Endothelial cell of umbilical vein (primary cell): ENCODE measurements around the gene AUTS2. TPM values are rescaled to one million over a fixed set of nuclear protein-coding genes. Genes with fewer than 3 reads are reported as not detected.

Experiments used
- BruUV-seq: library from RNA; stranded (reverse); fragments of 400-500 nt; replicated peaks from 2 replicates; lab custom pipeline; 2021; lab: Mats Ljungman, UMichigan
- CTCF ChIA-PET: fragments of 300-600, 350-600 bp; sonication (Branson Sonifier 250); formaldehyde crosslinking; loops from one replicate; lab custom pipeline; 2021; ENCODE audit warnings: antibody characterized with exemption, inconsistent platforms; lab: Charles Lee
- POLR2A ChIA-PET: fragments of 300-600, 350-600 bp; sonication (Branson Sonifier 250); formaldehyde crosslinking; loops from one replicate; lab custom pipeline; 2021; ENCODE audit warnings: antibody characterized with exemption, inconsistent platforms; lab: Charles Lee
- DNase-seq: peaks from one replicate; pipeline ENCODE4 v3.0.0-alpha.2; 2011; ENCODE audit warnings: low read depth, low spot score
- FAIRE-seq: peaks from 2 replicates; lab custom pipeline; 2011; peaks lifted over from hg19 to GRCh38; lab: Jason Lieb, UNC
- H2AFZ ChIP-seq: 2 replicates; pipeline ENCODE4 v1.6.0; 2012; ENCODE audit warnings: low read depth, low read length, control low read depth, inconsistent platforms
- H3K27ac ChIP-seq: 2 replicates; pipeline ENCODE4 v1.5.1; 2011; ENCODE audit warnings: low read depth, mild to moderate bottlenecking, control low read depth, low read length, moderate library complexity; ENCODE audit not compliant: insufficient read depth
- H3K27me3 ChIP-seq, 2 experiments: 2 replicates each; pipeline versions ENCODE4 v1.6.0 to v1.6.1; 2011; ENCODE audit warnings: low read length in 2 of 2, mixed read lengths in 1 of 2; ENCODE audit not compliant: control insufficient read depth in 2 of 2, insufficient read depth in 2 of 2
- H3K36me3 ChIP-seq, 2 experiments: 2 replicates in 1 of 2; 3 replicates in 1 of 2; pipeline ENCODE4 v1.5.1; 2011; ENCODE audit warnings: low read length in 2 of 2, mild to moderate bottlenecking in 1 of 2, moderate library complexity in 1 of 2; ENCODE audit not compliant: control insufficient read depth in 2 of 2, insufficient read depth in 2 of 2; ENCODE audit errors: extremely low read depth in 1 of 2
- H3K4me1 ChIP-seq: 3 replicates; pipeline ENCODE4 v1.5.1; 2011; ENCODE audit warnings: mild to moderate bottlenecking, low read length; ENCODE audit not compliant: control insufficient read depth, insufficient read depth; ENCODE audit errors: extremely low read depth
- H3K4me2 ChIP-seq: 2 replicates; pipeline ENCODE4 v1.6.1; 2011; ENCODE audit warnings: low read length, control low read depth, mixed read lengths; ENCODE audit not compliant: insufficient read depth
- H3K4me3 ChIP-seq, 3 experiments: fragments of 200-600 bp in 1 of 3; sonication (generic), shearing (Covaris generic) in 1 of 3; replicated peaks in 1 of 3; 2 replicates each; pipeline ENCODE4 v1.5.1; 2011 to 2016; ENCODE audit warnings: control low read depth in 3 of 3, low read length in 3 of 3, mild to moderate bottlenecking in 2 of 3, inconsistent platforms in 1 of 3, low read depth in 1 of 3, moderate library complexity in 1 of 3; ENCODE audit not compliant: insufficient read depth in 1 of 3
- H3K79me2 ChIP-seq: 2 replicates; pipeline ENCODE4 v1.6.0; 2012; ENCODE audit warnings: low read length, inconsistent platforms; ENCODE audit not compliant: control insufficient read depth, insufficient read depth
- H3K9ac ChIP-seq: replicated peaks from 2 replicates; pipeline ENCODE3; 2011; ENCODE audit warnings: low read length, control low read depth; ENCODE audit not compliant: insufficient read depth; ENCODE audit errors: extremely low read depth
- H3K9me1 ChIP-seq: replicated peaks from 3 replicates; pipeline ENCODE4 v1.6.0; 2011; ENCODE audit warnings: mild to moderate bottlenecking, low read length; ENCODE audit not compliant: control insufficient read depth, insufficient read depth; ENCODE audit errors: extremely low read depth
- H3K9me3 ChIP-seq: replicated peaks from 2 replicates; pipeline ENCODE4 v1.5.1; 2012; ENCODE audit warnings: low read length, inconsistent platforms; ENCODE audit not compliant: control insufficient read depth, insufficient read depth
- H4K20me1 ChIP-seq: replicated peaks from 2 replicates; pipeline ENCODE3; 2011; ENCODE audit warnings: mild to moderate bottlenecking, low read length; ENCODE audit not compliant: control insufficient read depth, insufficient read depth; ENCODE audit errors: extremely low read depth
- CTCF ChIP-seq, 2 donors: IDR thresholded peaks; 1 replicate in 1 of 2; 2 replicates in 1 of 2; pipeline ENCODE4 v1.5.1; 2011; ENCODE audit warnings: low read length in 2 of 2, mild to moderate bottlenecking in 2 of 2, moderate library complexity in 2 of 2, control low read depth in 1 of 2, inconsistent platforms in 1 of 2, low read depth in 1 of 2; ENCODE audit not compliant: insufficient read depth in 1 of 2; ENCODE audit errors: extremely low read depth in 1 of 2
- EZH2 ChIP-seq: IDR thresholded peaks from 2 replicates; pipeline ENCODE4 v1.6.1; 2012; ENCODE audit warnings: borderline replicate concordance, low read depth, mild to moderate bottlenecking, moderate library complexity, low read length, inconsistent platforms; ENCODE audit not compliant: severe bottlenecking
- FOS ChIP-seq: IDR thresholded peaks from 2 replicates; pipeline ENCODE4 v1.6.1; 2011; ENCODE audit warnings: mild to moderate bottlenecking, low read length, moderate library complexity, borderline replicate concordance; ENCODE audit not compliant: insufficient read depth
- GATA2 ChIP-seq: IDR thresholded peaks from 2 replicates; pipeline ENCODE4 v1.7.0; 2011; ENCODE audit warnings: low read depth, mild to moderate bottlenecking, moderate library complexity, mixed read lengths, low read length; ENCODE audit not compliant: insufficient read length, insufficient read depth
- JUN ChIP-seq: IDR thresholded peaks from 2 replicates; pipeline ENCODE4 v1.6.1; 2011; ENCODE audit warnings: borderline replicate concordance, low read depth; ENCODE audit not compliant: insufficient read length, insufficient read depth
- MAX ChIP-seq: IDR thresholded peaks from 2 replicates; pipeline ENCODE4 v1.6.1; 2011; ENCODE audit not compliant: insufficient read depth, insufficient read length
- MYC ChIP-seq: IDR thresholded peaks from one replicate; pipeline ENCODE4 v1.6.1; 2011; ENCODE audit warnings: mild to moderate bottlenecking, low read depth, low read length
- POLR2A ChIP-seq: IDR thresholded peaks from 2 replicates; pipeline ENCODE4 v1.6.1; 2012; ENCODE audit warnings: low read depth, mild to moderate bottlenecking, control low read depth, low read length
- POLR2AphosphoS5 ChIP-seq: IDR thresholded peaks from 2 replicates; pipeline ENCODE4 v1.6.1; 2012; ENCODE audit warnings: low read depth, mild to moderate bottlenecking, control low read depth, low read length, moderate library complexity; ENCODE audit not compliant: insufficient read depth
- dilution Hi-C: fragments of 300-500 bp; cut with MboI; formaldehyde crosslinking; loops from one replicate; pipeline ENCODE4 v1.15.0; 2019; ENCODE audit warnings: low sequenced_read_pairs; ENCODE audit not compliant: extremely low pct_ligation_motif_present
- intact Hi-C: fragments of 100-400 bp; cut with micrococcal nuclease; formaldehyde crosslinking; loops from one replicate; pipeline ENCODE4 v1.10.0; 2022
- polyA plus RNA-seq, 4 experiments: library from polyadenylated mRNA; depleted of rRNA in 3 of 4; stranded (reverse) in 3 of 4; unstranded in 1 of 4; fragments of >200 nt; gene quantifications; 2 replicates each; pipeline versions ENCODE4 v1.2.1 to v1.2.3, GENCODE V29; 2011 to 2012; ENCODE audit warnings: missing spikeins in 1 of 4
- total RNA-seq: library from RNA; stranded (reverse); gene quantifications from 2 replicates; pipeline ENCODE4 v1.2.3, GENCODE V29; 2021

Gene AUTS2
- total and polyA plus RNA-seq, 2 donors (not counting 3 experiments of a cell fraction or from before 2014, with no cell fraction given), result 0.59 to 8.0 TPM

- intact Hi-C loops (no loop called here), dilution Hi-C loops (no loop called here)
- H4K20me1 ChIP-seq, result no peaks in the 10 kb centered on the region
These were observed 1160.4 kb downstream of the AUTS2 start for GRCh38 chr7:70758646-70759045.

More at GRCh38 chr7:70758646-70759045, 1160.4 kb downstream of the AUTS2 start:
- Histone ChIP-seq H3K27me3 (no peaks in the 10 kb centered on the region), H2AFZ (no peak overlapping the region), H3K9me3 (no peaks in the 10 kb centered on the region), H3K4me2 (no peak overlapping the region), H3K79me2 (no peaks in the 10 kb centered on the region), H3K9me1 (no peaks in the 10 kb centered on the region), H3K4me3 (no peak overlapping the region), H3K27ac (no peak overlapping the region), H3K4me1 (no peaks in the 10 kb centered on the region), H3K9ac (no peak overlapping the region), H3K36me3 (no peaks in the 10 kb centered on the region)
- DNase-seq (no peak), FAIRE-seq (no peak)
- BruUV-seq, result no TSS peak
- POLR2A ChIA-PET, result no interaction called here
- CTCF ChIA-PET, result no interaction called here
- TF ChIP-seq GATA2 (no peak), POLR2A (no peak), CTCF (IDR thresholded peaks at IDR 0.05; ENCODE audit: extremely low read depth in 1 of 2, insufficient read depth in 1 of 2, low read depth in 1 of 2, low read length in 2 of 2) (no peak), FOS (no peak), EZH2 (no peak), MYC (no peak), MAX (no peak), POLR2AphosphoS5 (no peak), JUN (no peak)
